Transverse colon (tissue), 4 donors: ENCODE results near the gene C4orf17.

ENCODE experiments used
- EP300 ChIP-seq: sonication (generic); formaldehyde crosslinking; IDR thresholded peaks from one replicate; pipeline ENCODE4 v1.6.1; 2017; ENCODE audit warnings: antibody characterized with exemption, low read depth
- POLR2A ChIP-seq: fragments of 450-650 bp; IDR thresholded peaks from one replicate; pipeline ENCODE4 v1.6.1; 2016; ENCODE audit warnings: antibody characterized with exemption, mild to moderate bottlenecking, moderate library complexity
- POLR2AphosphoS5 ChIP-seq, 3 donors: sonication (generic); formaldehyde crosslinking; IDR thresholded peaks; one replicate each; pipeline ENCODE4 v1.6.1; 2016; ENCODE audit warnings: antibody characterized with exemption in 3 of 3
- TF ChIP-seq, protein P1 (sequence below), 5 experiments: fragments of 200-600 bp in 3 of 5; fragments of 450-650 bp in 2 of 5; sonication (generic) in 3 of 5; IDR thresholded peaks; 1 replicate in 2 of 5; 2 replicates in 3 of 5; pipeline ENCODE4 v1.5.1; 2016 to 2017; ENCODE audit warnings: antibody characterized with exemption in 5 of 5, inconsistent platforms in 3 of 5, mild to moderate bottlenecking in 2 of 5, moderate library complexity in 1 of 5

GRCh38 chr4:99574530-99575324, 63.9 kb downstream of the C4orf17 start, which contains the start of gene MTTP:
- TF ChIP-seq EP300: no peak
- TF ChIP-seq, protein P1, sequence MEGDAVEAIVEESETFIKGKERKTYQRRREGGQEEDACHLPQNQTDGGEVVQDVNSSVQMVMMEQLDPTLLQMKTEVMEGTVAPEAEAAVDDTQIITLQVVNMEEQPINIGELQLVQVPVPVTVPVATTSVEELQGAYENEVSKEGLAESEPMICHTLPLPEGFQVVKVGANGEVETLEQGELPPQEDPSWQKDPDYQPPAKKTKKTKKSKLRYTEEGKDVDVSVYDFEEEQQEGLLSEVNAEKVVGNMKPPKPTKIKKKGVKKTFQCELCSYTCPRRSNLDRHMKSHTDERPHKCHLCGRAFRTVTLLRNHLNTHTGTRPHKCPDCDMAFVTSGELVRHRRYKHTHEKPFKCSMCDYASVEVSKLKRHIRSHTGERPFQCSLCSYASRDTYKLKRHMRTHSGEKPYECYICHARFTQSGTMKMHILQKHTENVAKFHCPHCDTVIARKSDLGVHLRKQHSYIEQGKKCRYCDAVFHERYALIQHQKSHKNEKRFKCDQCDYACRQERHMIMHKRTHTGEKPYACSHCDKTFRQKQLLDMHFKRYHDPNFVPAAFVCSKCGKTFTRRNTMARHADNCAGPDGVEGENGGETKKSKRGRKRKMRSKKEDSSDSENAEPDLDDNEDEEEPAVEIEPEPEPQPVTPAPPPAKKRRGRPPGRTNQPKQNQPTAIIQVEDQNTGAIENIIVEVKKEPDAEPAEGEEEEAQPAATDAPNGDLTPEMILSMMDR (IDR thresholded peaks at IDR 0.05): no peak
- TF ChIP-seq POLR2AphosphoS5 (IDR thresholded peaks at IDR 0.05): no peak
- TF ChIP-seq POLR2A: no peak
